ENCODE results near the gene CAST.

The CAST gene

DNA sequence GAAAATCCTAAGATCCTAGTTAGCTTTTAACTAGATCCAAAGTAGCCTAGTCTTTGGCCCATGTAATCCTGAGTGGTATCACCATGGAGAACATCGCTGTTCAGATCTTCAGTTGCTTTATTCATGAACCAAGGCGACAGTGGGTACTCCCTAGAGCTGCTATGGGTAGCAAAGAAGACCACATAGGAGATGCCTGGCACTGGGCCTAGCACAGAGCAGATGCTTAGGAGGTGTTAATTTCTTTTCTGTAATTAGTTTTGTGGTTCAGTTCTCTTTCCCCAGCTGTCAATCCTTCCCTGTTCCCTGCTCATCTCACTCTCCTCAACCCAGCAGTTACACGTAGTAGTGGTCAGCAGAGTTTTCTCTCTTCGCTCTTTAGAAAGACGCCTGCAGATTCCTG is 9.3 kb downstream of the CAST start:
- DNase-seq (ENCODE audit: low read depth) = no peak

DNA sequence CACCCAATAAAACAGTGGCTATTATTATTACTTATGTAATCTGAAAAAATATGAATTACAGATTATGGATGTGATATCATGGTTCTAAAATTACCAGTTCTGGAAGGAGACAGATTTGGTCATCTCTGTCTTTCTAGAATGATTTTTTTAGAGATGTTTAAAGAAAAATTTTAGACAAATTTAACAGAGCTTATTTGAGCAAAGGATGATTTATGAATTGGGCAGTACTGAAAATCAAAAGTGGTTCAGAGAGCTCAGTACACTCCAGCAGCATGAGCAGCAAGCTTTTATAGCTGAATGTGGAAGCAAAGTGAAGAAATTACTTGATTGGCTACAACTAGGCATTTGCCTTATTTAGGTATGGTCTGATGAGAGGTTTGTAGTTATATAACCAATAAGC is 11.0 kb downstream of the CAST start:
- DNase-seq (ENCODE audit: low read depth) = no peak

DNA sequence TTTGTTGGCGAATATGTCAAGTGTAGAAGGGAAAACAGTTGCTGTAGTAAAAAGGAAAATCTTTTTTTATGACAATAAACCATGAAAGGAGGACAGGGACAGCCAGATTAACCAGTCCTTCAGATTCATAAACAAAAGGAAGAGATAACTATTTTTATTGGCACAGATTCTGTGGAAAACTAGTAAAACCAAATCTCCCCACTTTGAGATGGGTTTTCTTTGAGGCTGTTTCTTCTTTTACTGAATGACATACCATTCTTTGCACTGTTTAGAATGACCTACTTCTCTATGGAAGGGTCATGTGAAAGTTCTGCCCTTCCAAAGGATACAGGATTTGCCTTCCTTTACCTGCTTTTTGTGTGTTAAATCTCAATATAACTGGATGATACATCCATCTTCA is 13.7 kb downstream of the CAST start:
- no peak for DNase-seq (ENCODE audit: low read depth)

DNA sequence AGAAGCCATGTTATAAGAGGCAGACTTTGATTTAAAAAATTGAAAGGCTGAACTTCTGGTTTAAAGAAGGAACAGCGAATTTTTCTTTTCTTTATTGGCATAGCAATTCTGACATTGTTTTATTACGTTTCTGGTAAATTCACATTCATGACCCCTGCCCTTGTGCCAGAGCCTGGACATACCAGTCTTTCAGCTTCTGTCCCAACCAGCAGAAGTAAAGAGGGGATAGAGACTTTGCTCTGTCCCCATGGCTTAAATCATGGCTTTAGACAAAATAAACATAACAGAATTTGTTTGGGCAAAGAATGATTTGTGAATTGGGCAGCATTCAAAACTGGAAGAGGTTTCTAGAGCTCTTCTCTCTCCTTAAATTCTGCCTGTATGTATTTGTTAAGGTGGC is 15.3 kb downstream of the CAST start:
- DNase-seq (ENCODE audit: low read depth) = no peak

DNA sequence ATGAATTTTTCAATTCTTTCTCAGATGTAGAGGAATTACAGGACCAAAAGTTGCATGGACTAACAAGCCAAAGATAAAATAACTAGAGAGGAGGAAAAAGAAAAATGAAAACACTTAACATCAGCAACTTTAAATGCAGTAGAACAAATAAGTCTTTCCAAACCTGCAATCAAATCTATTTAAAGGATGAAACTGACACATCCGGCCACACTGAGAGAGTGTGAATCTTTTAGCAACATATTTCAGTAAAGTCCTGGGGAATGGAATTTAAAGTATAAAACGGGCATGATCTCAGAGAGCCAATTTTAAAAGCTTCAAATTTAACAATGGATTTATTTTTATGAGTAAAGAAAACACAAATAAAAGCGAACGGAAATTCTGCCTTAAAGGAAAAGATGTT is 17.1 kb downstream of the CAST start:
- no peak for DNase-seq (ENCODE audit: low read depth)

DNA sequence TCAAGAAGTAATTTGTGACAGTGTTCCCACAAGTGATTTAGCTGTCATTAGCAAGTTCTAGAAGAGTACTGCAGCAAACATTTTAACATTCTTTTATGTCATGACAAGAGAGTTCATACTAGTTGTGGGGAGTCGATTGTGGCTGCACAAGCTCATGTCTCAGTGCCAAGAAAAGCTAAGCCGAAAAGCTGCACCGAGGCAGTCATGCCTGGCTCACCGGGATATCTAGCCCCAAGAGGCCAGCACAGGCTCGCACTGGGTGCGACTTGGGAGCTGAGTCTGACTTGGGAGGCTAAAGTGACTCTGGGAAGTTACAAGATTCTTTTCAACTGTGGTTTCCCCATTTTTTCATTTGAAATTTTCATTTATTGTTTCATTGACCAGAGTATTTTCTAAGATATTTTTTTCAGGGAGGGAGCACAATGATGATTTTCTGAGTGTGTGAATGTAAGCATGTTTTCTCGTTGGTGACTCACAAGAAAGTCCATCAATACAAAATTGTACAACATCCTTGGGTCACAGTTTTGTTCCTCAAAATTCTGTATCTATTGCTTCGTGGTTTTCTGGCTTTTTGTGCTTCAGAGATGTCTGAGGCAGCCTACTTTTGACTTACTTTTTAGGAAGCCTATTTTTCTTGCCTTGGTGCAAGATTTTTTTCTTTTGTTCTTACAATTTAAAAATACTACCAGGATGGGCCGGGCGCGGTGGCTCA is 18.7 kb downstream of the CAST start:
- no peak for DNase-seq (ENCODE audit: low read depth)

DNA sequence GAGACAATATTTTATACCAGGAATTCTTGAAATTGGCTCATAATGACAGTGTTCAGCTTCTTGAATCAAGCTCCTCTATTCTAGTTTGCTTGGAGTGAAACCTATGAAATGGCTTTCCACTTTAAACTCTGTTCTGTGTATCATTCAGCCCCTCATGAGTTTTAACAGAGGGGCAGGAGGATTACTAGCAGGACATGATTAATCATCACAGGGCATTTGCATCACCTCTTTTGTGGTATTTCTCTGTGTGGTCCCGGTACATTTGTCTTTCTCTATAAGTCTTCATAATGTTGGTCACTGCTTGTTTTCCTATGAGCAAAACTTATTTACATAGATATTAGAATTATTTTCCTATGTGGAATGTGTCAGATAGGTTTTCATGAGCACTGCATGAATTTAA is 21.2 kb downstream of the CAST start:
- no peak for DNase-seq (ENCODE audit: low read depth)

DNA sequence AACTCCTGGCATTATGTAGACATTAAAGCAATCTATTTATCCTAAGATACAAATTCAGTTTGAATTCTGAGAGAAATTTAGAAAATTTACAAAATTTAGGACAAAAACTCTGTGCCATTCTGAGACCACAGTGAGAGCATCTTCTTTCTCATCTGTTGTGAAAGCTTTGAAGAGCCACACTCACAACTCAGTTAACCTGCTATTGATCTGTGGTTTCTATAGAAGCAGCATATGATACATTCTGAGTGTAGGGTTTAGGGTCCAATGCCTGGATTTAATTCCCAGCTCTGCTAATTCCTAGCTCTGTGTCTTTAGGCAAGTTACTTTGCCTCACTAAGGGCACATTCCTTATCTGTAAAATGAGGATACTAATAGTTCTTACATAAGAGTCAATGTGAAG is 21.6 kb downstream of the CAST start:
- DNase-seq (ENCODE audit: low read depth) = no peak

DNA sequence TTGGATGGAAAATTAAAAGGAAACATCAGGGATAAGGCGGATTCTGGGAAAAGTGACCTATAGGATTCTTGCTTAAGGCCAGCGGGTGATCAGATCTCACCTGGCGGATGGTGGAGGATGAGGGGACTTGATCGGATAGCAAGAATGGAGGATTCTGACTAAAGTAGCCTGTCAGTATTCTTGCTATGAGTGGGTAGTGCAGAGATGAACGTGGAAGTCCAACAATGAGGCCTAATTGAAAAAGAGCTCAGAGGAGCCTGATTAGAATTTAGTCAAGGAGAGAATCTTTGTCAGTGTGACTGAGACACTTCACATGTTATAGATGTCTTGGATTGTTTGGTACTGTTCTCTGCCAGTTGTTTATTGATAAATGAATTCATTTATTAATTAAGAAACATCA is 24.9 kb downstream of the CAST start:
- DNase-seq (ENCODE audit: low read depth) = no peak

DNA sequence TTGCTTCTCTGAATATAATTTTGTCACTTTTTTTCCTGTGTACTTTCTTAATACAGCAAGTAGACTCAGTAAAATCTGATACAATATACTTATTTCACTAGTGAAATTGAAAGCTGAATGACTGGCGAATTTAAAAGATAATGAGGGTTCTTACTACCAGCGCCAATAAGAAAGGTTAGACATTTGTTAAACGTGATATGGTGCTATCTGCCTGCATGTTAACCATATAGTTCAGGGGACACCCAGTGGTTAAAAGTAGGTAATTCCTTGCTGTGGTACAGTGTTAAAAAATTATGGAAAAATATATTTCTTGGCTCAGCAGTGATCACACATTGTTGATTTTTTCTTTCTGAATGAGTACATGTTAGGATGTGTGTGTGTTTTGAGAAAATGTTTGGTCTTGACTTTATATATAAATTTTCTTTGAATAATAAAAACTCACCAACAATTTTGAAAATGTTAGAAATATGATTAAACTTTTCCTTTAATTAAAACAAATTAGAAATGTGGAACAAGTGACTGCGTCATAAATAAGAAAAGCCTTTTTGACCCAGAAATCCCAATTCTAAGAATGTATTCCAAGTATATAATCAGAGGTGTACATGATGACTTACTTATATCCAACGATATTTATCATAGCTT is 25.8 kb downstream of the CAST start:
- no peak for DNase-seq (ENCODE audit: low read depth)

DNA sequence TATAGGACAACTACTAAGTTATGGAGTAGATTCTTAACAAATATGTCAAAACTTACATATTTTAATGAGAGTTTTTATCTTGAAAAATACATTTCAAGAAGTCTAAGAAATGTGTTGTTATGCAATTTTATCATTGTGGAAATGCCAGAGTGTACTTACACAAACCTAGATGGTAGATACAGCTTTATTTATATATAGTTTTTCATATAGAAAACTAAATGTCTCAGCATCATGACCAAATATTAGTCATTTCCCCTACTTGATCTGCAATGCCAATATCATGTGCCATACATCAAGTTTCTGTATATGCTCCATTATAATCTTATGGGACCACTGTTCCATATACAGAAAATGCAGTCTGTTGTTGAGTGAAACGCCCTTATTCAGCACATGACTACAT is 28.7 kb downstream of the CAST start:
- DNase-seq (ENCODE audit: low read depth) = no peak

DNA sequence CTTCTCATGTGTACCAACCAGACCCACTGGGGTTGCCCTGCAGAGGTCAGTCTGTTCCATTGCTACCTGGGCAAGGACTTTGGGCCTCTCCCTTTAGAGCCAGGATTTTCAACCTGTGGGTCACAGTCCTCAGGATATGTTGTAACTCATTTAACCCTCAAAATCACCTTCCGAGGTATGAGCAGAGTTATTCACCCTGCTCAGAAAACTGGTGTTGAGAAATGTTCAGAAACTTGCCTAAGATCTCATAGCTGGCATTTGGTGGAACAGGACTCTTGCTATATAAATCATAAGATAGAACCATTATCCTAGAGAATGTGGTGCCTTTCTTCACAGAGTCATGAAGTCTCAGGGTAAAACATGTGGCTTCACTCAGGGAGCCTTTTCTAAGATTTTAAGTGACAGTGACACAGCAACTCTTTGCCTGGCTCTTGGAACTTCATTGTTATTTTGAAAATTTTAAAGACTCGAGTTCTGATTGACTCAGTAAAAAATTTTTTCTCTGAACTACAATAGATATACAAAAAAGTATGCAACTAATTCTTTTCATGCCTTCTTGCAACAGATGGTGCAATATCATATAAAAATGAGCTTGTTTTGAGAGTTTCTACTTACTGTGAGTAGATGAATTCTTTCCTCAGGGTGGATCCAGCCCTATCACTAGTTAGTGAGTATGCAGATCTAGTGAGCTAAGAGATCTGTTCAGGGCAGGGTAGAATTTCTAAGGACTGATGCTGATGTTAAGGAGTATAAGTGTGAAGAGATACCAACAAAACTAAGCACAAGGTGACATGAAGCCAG is 29.5 kb downstream of the CAST start:
- DNase-seq (ENCODE audit: low read depth) = no peak

DNA sequence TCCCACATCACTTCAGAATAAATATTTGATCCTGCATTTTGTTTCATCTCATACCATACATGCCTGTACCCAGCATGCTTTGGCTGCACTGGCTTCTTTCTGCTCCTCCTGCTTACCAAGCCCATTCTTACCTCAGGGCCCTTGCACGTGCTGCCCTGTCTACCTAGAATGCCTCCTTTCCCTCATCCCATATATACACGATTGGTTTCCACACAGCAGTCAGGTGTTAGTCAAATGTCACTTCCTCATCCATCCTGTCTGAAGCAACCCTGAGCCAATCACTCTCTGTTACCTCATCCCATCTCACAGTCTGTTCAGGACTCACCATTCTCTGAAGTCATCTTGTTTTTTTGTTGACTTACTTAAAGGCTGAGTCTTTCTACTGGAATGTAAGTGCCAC is 30.3 kb downstream of the CAST start:
- DNase-seq (ENCODE audit: low read depth) = no peak

DNA sequence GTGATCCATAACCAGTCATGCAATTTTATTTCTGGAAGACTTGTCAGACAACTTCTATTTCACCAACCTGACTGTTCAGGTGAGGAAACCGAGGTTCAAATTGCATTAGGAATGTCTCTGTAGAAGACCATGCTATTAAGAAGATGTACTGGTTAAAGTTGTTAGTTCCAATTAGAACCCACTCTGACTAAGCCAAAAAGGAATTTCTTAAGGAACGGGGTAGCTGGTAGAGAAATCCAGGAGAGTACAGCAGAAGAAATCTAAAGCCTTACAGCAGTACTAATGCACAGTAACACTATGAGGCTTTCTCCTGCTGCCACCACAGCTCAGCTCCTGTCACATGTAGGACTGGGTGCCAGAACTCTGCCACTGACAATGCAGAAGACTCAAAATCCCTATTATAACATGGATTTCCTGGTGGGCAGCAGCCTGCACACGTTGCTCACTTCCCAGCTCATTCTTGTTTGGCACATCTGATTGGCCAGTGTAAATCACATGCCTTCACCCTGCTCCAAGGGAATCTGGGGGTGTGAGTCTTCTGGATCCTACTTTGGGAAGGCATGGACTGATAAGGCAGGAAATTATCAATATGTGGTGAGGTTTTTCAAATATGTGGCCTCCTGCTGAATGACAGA is 37.1 kb downstream of the CAST start:
- DNase-seq (ENCODE audit: low read depth) = no peak

DNA sequence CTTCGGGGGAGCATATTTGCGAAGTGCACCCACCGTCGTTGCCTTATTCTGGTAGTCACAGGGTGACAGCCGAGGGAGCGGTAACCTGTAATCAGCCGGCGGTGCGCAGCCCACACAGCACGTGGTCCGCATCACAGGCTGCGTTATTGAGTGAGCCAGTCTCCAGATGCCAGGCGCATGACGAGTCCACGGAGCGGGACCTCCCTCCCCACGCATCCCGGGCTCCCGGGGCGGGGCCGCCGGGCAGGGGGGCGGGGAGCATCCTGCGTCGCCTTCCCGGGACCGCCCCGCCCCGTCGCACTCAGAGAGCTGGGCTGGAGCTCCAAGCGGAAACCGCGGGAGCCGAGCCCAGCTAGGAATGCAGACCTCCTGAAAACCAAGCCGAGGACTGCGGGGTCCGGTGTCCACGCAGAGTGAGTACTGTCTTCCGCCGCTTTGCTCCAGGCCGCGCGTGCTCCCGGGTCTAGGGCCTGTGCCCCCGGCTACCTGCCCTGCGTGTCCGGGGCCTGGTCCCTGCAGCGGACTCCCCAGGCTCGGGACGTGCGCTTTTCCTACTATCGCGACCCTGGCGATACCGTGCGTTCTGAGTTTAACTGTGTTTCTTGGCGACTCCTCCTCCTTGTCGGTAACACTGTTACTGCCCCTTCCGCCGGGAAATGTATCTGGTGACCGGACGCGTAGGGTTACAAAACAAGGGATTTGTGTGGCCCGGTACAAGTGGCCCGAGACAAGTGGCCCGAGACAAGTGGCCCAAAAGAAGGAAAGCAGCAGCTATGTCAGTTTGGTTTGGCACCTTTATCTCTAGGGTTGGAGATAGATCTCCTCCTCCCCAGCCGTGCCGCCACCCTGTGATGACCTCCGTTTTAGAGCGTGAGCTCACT is 40.6 kb downstream of the CAST start:
- peak; percentile 95 for DNase-seq (ENCODE audit: low read depth)

DNA sequence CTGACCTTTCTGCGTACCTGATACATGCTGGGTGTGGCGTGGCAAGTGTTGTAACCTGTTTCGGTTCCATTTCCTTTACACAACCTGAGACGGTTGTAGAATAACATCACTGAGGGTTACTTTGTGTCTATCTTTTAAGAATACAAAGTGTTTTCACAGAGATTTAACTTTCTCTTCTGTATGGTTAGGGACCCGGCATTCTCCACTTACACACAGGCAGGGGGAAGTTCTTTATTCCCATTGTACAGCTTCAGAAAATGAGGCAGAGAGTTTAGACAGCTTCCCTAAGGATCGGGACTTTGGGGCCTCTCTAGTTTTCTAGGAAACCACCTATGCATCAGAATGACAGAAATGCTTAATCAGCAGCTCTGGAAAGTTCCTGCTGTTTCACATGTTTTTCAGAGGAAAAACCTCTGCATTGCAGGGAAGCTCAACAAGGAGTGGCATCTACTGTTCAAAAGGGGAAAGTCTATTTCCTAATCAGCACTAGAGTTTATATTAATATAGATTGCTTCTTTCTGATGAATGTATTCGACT is 41.3 kb downstream of the CAST start:
- DNase-seq (ENCODE audit: low read depth) = no peak

DNA sequence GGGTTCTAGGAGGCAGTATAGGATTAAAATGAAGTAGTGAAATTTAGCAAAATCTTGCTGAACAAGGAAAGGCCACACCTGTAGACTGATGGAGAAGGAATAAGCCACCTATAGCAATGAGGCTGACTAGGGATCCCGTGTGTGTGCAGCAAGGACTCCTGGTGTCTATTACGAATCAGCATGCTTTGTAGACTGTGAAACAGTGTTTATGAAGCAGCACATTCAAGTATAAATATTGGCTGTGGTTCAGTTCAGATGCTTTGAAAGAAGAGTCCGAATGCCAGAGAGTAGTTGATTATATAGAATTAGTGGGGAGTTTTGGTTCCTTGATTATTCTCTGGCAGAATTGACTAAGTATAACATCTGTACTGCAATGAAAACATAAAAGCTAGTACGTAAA is 41.8 kb downstream of the CAST start:
- no peak for DNase-seq (ENCODE audit: low read depth)

DNA sequence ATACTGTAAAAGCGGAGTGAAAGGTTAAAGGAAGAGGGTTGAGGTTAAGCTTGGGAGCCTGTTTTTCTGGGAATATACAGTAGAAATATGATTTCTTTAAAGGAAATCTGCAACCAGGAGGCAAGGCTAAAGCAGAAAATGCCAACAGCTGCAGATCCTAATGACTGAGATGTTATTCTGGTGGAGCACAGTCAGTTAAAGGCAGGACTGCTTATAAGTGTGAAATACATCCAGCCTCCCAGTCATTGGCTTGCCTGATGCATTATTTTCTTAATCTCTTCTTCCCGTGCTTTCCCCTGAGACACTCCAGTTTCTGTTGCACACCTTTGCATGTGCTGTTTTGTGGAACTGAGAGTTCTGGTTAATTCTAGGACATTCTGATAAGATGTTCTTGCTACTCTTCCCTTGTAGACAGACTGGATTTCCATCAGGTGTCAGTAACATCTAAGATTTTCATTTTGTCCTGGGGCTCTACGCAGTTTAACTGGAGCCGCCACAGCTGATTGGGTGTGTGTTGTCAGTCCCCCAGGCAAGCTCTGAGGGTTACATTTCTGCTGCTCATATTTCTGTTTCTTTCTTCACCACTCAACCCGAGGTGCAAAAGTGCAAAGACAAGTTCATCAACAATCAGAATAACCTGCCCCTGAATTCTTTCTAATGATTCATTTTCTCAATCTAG is 44.4 kb downstream of the CAST start:
- no peak for DNase-seq (ENCODE audit: low read depth)

DNA sequence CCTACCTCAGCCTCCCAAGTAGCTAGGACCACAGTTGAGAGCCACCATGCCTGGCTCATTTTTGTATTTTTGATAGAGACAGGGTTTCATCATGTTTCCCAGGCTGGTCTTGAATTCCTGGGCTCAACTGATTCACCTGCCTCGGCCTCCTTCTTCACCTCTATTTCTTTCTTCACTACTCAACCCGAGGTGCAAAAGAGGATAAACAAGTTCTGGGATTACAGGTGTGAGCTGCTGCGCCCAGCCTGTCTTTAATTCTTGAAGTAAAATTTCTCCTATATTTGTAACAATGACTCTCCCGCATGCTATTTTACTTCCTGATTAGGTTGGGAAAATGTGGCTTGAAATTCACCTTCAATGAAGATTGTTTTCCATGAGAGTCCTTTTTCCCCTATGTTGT is 46.4 kb downstream of the CAST start:
- no peak for DNase-seq (ENCODE audit: low read depth)

DNA sequence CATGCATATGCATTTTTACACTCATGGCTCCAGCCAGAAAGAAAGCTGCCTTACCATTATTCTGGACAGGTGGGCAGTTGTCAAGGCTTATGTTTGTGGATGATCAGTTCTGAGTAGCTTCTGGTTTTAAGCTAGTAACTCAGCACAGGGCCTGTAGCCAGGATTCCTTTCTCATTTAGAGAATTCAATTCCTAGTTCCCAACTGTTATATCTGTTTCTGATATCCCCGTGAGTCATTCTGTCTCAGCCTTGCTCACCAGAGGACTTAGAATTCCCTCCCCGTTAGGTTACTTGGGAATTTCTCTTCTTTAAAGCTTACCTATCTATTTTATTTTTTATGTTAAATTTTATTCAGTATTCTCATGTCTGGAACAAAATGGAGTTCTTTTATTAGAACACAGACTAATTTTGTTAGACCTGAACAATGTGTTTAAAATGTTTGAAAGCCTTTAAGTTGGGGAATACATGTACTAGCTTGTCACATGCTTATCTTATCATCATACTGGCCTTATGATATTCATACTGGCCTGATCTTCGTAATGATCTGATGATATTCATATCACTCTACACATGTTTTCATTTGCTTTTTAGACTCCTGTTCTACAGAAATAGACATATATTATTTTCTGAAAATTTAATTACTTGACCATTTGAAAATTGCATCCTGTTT is 47.1 kb downstream of the CAST start:
- peak; percentile 68 for DNase-seq (ENCODE audit: low read depth)

All from stromal cell of bone marrow (primary cell).